Spleen (tissue), 11 donors: ENCODE data around the gene PIK3R4. TPM values are rescaled to one million over a fixed set of nuclear protein-coding genes. Genes with fewer than 3 reads are reported as not detected.

Experiments used
- DNase-seq: peaks from one replicate; pipeline ENCODE4 v3.0.0-alpha.2; 2020
- H3K27ac ChIP-seq, 8 donors: fragments of 200-600 bp; sonication (generic) in 7 of 8; 1 replicate in 4 of 8; 2 replicates in 4 of 8; pipeline versions ENCODE4 v1.5.0 to v1.8.0; 2016 to 2021; ENCODE audit warnings: inconsistent platforms in 4 of 8, mild to moderate bottlenecking in 4 of 8, moderate library complexity in 1 of 8
- H3K27me3 ChIP-seq, 7 donors: fragments of 200-600 bp; sonication (generic) in 6 of 7; replicated peaks in 1 of 7; 1 replicate in 4 of 7; 2 replicates in 3 of 7; pipeline versions ENCODE4 v1.5.0 to v1.8.0; 2016 to 2021; ENCODE audit warnings: inconsistent platforms in 3 of 7, mild to moderate bottlenecking in 1 of 7
- H3K36me3 ChIP-seq, 6 donors: fragments of 200-600 bp; sonication (generic) in 5 of 6; 1 replicate in 4 of 6; 2 replicates in 2 of 6; pipeline versions ENCODE4 v1.5.0 to v1.8.0; 2016 to 2021; ENCODE audit warnings: inconsistent platforms in 2 of 6
- H3K4me1 ChIP-seq, 6 donors: fragments of 200-600 bp; sonication (generic) in 5 of 6; 1 replicate in 3 of 6; 2 replicates in 3 of 6; pipeline versions ENCODE4 v1.5.0 to v1.8.0; 2016 to 2021; ENCODE audit warnings: inconsistent platforms in 3 of 6
- H3K4me3 ChIP-seq, 8 donors: fragments of 200-600 bp; sonication (generic) in 7 of 8; 1 replicate in 4 of 8; 2 replicates in 4 of 8; pipeline versions ENCODE4 v1.5.0 to v1.8.0; 2016 to 2021; ENCODE audit warnings: inconsistent platforms in 4 of 8, mild to moderate bottlenecking in 4 of 8, moderate library complexity in 2 of 8
- H3K9me3 ChIP-seq, 8 donors: fragments of 200-600 bp; sonication (generic) in 7 of 8; 1 replicate in 4 of 8; 2 replicates in 4 of 8; pipeline versions ENCODE4 v1.5.0 to v1.8.0; 2016 to 2021; ENCODE audit warnings: inconsistent platforms in 4 of 8
- CTCF ChIP-seq, 11 experiments: fragments of 200-600 bp in 7 of 11; fragments of 450-650 bp in 4 of 11; sonication (generic) in 4 of 11; IDR thresholded peaks in 8 of 11; conservative IDR thresholded peaks in 3 of 11; 1 replicate in 7 of 11; 2 replicates in 4 of 11; pipeline versions ENCODE4 v1.4.0 to v1.8.0; 2016 to 2021; ENCODE audit warnings: antibody characterized with exemption in 11 of 11, inconsistent platforms in 4 of 11, mild to moderate bottlenecking in 1 of 11
- POLR2A ChIP-seq, 3 donors: fragments of 450-650 bp; IDR thresholded peaks; one replicate each; pipeline ENCODE4 v1.5.1; 2017; ENCODE audit warnings: antibody characterized with exemption in 3 of 3, mild to moderate bottlenecking in 1 of 3
- POLR2AphosphoS5 ChIP-seq, 3 donors: sonication (generic); formaldehyde crosslinking; IDR thresholded peaks; one replicate each; pipeline ENCODE4 v1.5.1; 2017; ENCODE audit warnings: antibody characterized with exemption in 3 of 3
- WGBS, 5 donors: extraction: QIAGEN DNeasy Blood & Tissue Kit in 3 of 5; methylation state at CpG; one replicate each; pipeline versions ENCODE4 v1.1.5 to v1.1.7; 2013 to 2018; 5-methylcytosine and 5-hydroxymethylcytosine counted together
- intact Hi-C: fragments of 100-400 bp; cut with DNase I; formaldehyde crosslinking; loops from one replicate; pipeline ENCODE4 v1.15.0; 2023; ENCODE audit warnings: low total_unique reads
- polyA plus RNA-seq, 3 donors: library from polyadenylated mRNA; stranded (reverse); fragments of 200-250 nt; gene quantifications; one replicate each; pipeline ENCODE4 v1.2.1, GENCODE V29; 2013
- total RNA-seq, 7 donors: library from RNA; depleted of rRNA in 3 of 7; stranded (reverse); fragments of >200 nt in 3 of 7; fragmentation: NEBNext Ultra II Directional in 4 of 7; extraction: Animal tissue kit (Norgen Biotek cat#: 25700) in 4 of 7; gene quantifications; one replicate each; pipeline versions ENCODE4 v1.1.0 to v1.2.1, GENCODE V29; 2016 to 2021
- donor health status: healthy with polysubstance abuse.
- donor health status: DM: no; HTN: no; CAD: no; lungs with moderate emphysema.
- donor health status: DM: no; HTN: no; CAD: no.
- donor health status: Bipolar disorder and iron deficiency.
- donor health status: healthy.
- donor health status: DM: no; HTN: no; CAD: no.
- donor health status: DM: yes; HTN: yes; CAD: no.

Gene PIK3R4
- total and polyA plus RNA-seq, 10 donors = 21.6 to 44.2 (median 30.1) TPM

- TF ChIP-seq POLR2A (IDR thresholded peaks at IDR 0.05) = no peak
- intact Hi-C loops = no loop called here
- Histone ChIP-seq H3K9me3 (no peaks in the 10 kb centered on the region), H3K36me3 (no peaks in the 10 kb centered on the region), H3K4me1 (peaks cover 0 to 8% (median 2%) of the 10 kb centered on the region in 6 donors), H3K4me3 (no peak overlapping the region), H3K27me3 (no peaks in the 10 kb centered on the region), H3K27ac (no peak overlapping the region)
- no peak for DNase-seq
- WGBS, 5 donors = 78 to 92% (median 86%) methylated on average over 7 of the region's 7 CpGs
These were observed 12.2 kb upstream of the PIK3R4 start for GRCh38 chr3:130758624-130759369.

- Histone ChIP-seq H3K4me3 (no peak overlapping the region), H3K4me1 (peaks cover 0 to 8% (median 2%) of the 10 kb centered on the region in 6 donors), H3K36me3 (no peaks in the 10 kb centered on the region), H3K27me3 (no peaks in the 10 kb centered on the region), H3K27ac (no peak overlapping the region), H3K9me3 (no peaks in the 10 kb centered on the region)
- no peak for DNase-seq
- no peak for TF ChIP-seq POLR2AphosphoS5 (IDR thresholded peaks at IDR 0.05)
- no peak for TF ChIP-seq CTCF (IDR thresholded peaks at IDR 0.05 in 8 of 11, conservative IDR thresholded peaks at IDR 0.05 in 3 of 11)
- no peak for TF ChIP-seq POLR2A (IDR thresholded peaks at IDR 0.05)
- intact Hi-C loops = no loop called here
- 71 to 92% (median 82%) methylated on average over 3 of the region's 3 CpGs for WGBS, 5 donors
These were observed 11.1 kb upstream of the PIK3R4 start for GRCh38 chr3:130757611-130758150.

GRCh38 chr3:130755666-130756065 lies 9.0 kb upstream of the PIK3R4 start:
- DNase-seq = no peak
- intact Hi-C loops = no loop called here
- H3K27me3 ChIP-seq = no peaks in the 10 kb centered on the region
- WGBS, 5 donors = 83 to 90% (median 87%) methylated on average over 5 of the region's 5 CpGs
- no peak overlapping the region for H3K4me3 ChIP-seq
- H3K27ac ChIP-seq = no peak overlapping the region
- TF ChIP-seq POLR2AphosphoS5 (IDR thresholded peaks at IDR 0.05) = no peak
- no peak for TF ChIP-seq CTCF (IDR thresholded peaks at IDR 0.05 in 8 of 11, conservative IDR thresholded peaks at IDR 0.05 in 3 of 11)
- no peak for TF ChIP-seq POLR2A (IDR thresholded peaks at IDR 0.05)
- no peaks in the 10 kb centered on the region for H3K36me3 ChIP-seq
- H3K4me1 ChIP-seq = peaks cover 0 to 8% (median 2%) of the 10 kb centered on the region in 6 donors
- H3K9me3 ChIP-seq = no peaks in the 10 kb centered on the region

- peaks cover 12 to 41% (median 22%) of the 10 kb centered on the region in 6 donors for H3K4me1 ChIP-seq
- H3K4me3 ChIP-seq = no peak overlapping the region
- H3K9me3 ChIP-seq = no peaks in the 10 kb centered on the region
- TF ChIP-seq CTCF (IDR thresholded peaks at IDR 0.05 in 8 of 11, conservative IDR thresholded peaks at IDR 0.05 in 3 of 11) = no peak
- no peak for TF ChIP-seq POLR2A (IDR thresholded peaks at IDR 0.05)
- TF ChIP-seq POLR2AphosphoS5 (IDR thresholded peaks at IDR 0.05) = no peak
- H3K27ac ChIP-seq = peak overlapping the region in 1 of 8 donors; percentile 94
- H3K36me3 ChIP-seq = peaks cover 0 to 9% (median 0%) of the 10 kb centered on the region in 6 donors
- intact Hi-C loops = no loop called here
- DNase-seq = no peak
- WGBS, 5 donors = 73 to 84% (median 79%) methylated on average over 1 of the region's 1 CpG
- H3K27me3 ChIP-seq = no peaks in the 10 kb centered on the region
These were observed 2.4 kb upstream of the PIK3R4 start for GRCh38 chr3:130748981-130749380.
